ENCODE measurements around the gene FBRSL1. TPM values are rescaled to one million over a fixed set of nuclear protein-coding genes. Genes with fewer than 3 reads are reported as not detected.

FBRSL1 gene
- total and polyA plus RNA-seq, 11 donors: 23.0 to 88.2 (median 40.0) TPM

DNA sequence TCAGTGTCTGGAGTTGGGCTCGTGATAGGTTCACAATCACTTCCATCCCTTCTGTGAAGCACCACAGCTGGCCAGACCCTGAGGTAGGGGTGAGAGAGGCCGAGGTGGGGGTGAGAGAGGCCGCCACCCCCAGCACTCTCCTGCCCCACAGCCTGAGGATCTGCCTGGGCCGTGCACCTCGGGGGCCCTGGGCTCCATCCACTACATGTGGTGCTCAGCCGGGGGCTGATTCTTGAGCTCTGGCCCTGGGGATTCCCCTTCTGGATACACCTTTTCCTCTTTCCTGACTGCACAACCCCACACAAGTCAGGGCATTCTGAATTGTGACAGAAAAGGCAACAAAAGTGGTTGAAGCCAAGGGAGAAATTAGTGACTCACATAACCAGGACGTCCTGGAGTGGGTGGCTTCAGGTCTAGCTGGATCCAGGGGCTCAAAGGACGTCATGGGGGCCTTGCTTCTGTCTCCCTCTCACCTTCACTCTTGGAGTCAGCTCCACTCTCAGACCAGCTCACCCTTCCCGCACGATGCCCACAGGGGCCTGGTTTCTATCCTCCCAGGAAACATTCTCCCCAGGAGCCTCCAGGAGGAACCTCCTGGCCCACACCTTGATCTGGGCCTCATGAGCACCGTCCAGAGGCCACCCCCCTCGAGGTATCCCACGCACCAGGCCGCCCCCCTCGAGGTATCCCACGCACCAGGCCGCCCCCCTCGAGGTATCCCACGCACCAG is 12.1 kb upstream of the FBRSL1 start:
- WGBS, 4 donors: 76 to 83% (median 77%) methylated on average over 15 to 19 of the region's 19 CpGs
- H3K4me1 ChIP-seq: peaks cover 0 to 5% (median 0%) of the 10 kb centered on the region in 12 donors
- ATAC-seq (no peak), DNase-seq (peak in 2 of 5 donors; percentile 3 to 40)
- TF ChIP-seq, protein P1, sequence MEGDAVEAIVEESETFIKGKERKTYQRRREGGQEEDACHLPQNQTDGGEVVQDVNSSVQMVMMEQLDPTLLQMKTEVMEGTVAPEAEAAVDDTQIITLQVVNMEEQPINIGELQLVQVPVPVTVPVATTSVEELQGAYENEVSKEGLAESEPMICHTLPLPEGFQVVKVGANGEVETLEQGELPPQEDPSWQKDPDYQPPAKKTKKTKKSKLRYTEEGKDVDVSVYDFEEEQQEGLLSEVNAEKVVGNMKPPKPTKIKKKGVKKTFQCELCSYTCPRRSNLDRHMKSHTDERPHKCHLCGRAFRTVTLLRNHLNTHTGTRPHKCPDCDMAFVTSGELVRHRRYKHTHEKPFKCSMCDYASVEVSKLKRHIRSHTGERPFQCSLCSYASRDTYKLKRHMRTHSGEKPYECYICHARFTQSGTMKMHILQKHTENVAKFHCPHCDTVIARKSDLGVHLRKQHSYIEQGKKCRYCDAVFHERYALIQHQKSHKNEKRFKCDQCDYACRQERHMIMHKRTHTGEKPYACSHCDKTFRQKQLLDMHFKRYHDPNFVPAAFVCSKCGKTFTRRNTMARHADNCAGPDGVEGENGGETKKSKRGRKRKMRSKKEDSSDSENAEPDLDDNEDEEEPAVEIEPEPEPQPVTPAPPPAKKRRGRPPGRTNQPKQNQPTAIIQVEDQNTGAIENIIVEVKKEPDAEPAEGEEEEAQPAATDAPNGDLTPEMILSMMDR (IDR thresholded peaks at IDR 0.05): no peak
- TF ChIP-seq POLR2A (IDR thresholded peaks at IDR 0.05): no peak
- no peaks in the 10 kb centered on the region for H3K36me3 ChIP-seq
- H3K9me3 ChIP-seq: no peaks in the 10 kb centered on the region
- H3K4me3 ChIP-seq: no peak overlapping the region
- H3K27me3 ChIP-seq: peaks cover 0 to 18% (median 5%) of the 10 kb centered on the region in 9 donors
- intact Hi-C loops (cut with DNase I): no loop called here
- no peak overlapping the region for H3K27ac ChIP-seq

DNA sequence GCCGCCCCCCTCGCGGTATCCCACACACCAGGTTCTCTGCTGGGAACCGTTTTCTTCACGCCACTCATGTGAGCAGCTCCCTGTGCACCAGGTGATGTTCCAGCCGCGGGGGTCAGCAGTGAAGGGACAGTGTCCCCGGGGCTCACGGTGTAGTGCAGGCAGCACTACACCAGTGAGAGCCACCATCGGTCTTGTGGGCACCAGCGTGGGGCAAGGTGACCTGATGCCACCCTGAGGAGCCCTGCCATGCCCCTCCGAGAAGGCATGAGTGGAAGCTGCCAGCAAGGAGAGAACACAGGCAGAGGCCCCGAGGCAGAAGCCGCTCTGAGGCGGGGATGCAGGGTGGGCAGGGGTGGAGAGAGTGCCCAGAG is 11.5 kb upstream of the FBRSL1 start:
- ATAC-seq (no peak), DNase-seq (peak in 2 of 5 donors; percentile 22 to 53)
- Histone ChIP-seq H3K27me3 (peaks cover 0 to 18% (median 5%) of the 10 kb centered on the region in 9 donors), H3K4me1 (peaks cover 0 to 5% (median 0%) of the 10 kb centered on the region in 12 donors), H3K9me3 (no peaks in the 10 kb centered on the region), H3K36me3 (no peaks in the 10 kb centered on the region), H3K4me3 (no peak overlapping the region), H3K27ac (no peak overlapping the region)
- intact Hi-C loops (cut with DNase I): no loop called here
- WGBS, 4 donors: 87 to 94% (median 92%) methylated on average over 14 to 15 of the region's 15 CpGs
- TF ChIP-seq, protein P1 (IDR thresholded peaks at IDR 0.05): no peak

DNA sequence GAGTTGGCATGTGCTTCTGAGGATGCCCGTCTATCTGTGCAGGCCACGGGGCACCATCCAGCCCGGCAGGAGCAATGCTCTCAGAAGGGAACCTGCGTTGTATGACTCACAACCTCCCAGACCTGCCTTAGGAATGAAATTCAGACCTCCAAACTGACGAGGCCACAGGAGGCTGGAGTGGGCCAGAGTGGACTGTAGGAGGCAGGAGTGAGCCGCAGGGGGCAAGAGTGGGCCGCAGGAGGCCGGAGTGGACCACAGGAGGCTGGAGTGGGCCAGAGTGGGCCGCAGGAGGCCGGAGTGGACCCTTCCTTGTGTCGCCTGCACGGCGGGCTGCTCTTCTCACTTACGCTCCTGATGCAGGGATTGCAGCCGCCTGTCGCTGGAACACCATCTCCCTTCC is 11.1 kb upstream of the FBRSL1 start:
- no peaks in the 10 kb centered on the region for H3K9me3 ChIP-seq
- ATAC-seq (no peak), DNase-seq (no peak)
- 87 to 93% (median 91%) methylated on average over 16 of the region's 16 CpGs for WGBS, 4 donors
- intact Hi-C loops (cut with DNase I): no loop called here
- H3K27ac ChIP-seq: no peak overlapping the region
- H3K4me1 ChIP-seq: peaks cover 0 to 5% (median 0%) of the 10 kb centered on the region in 12 donors
- no peaks in the 10 kb centered on the region for H3K36me3 ChIP-seq
- H3K27me3 ChIP-seq: peaks cover 0 to 18% (median 5%) of the 10 kb centered on the region in 9 donors
- no peak overlapping the region for H3K4me3 ChIP-seq
- TF ChIP-seq, protein P1 (IDR thresholded peaks at IDR 0.05): peak in 1 of 12 donors; percentile 7
- TF ChIP-seq POLR2A (IDR thresholded peaks at IDR 0.05): no peak

DNA sequence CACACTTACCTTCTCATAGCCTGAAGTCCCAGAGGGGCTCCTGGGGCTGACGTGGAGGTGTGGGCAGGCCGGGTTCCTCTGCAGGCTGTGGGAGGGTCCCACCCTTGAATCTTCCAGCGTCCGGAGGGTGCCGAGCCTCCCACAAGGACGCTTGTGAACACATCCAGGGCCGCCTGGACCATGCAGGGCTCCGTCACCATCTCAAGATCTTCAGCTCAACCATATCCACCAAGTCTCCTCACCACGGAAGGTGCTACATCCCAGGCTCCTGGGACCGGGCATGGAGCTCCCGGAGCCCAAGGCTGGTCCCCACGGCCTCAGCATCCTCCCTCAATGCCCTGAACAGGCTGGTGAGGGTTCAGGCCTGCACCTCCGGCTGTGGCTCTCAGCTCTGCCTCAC is 10.7 kb upstream of the FBRSL1 start:
- ATAC-seq (no peak), DNase-seq (peak in 2 of 5 donors; percentile 13 to 15)
- TF ChIP-seq POLR2A (IDR thresholded peaks at IDR 0.05): no peak
- TF ChIP-seq, protein P1 (IDR thresholded peaks at IDR 0.05): no peak
- Histone ChIP-seq H3K36me3 (no peaks in the 10 kb centered on the region), H3K27me3 (peaks cover 0 to 18% (median 5%) of the 10 kb centered on the region in 9 donors), H3K4me1 (peaks cover 0 to 5% (median 0%) of the 10 kb centered on the region in 12 donors), H3K27ac (no peak overlapping the region), H3K9me3 (no peaks in the 10 kb centered on the region), H3K4me3 (no peak overlapping the region)
- WGBS, 4 donors: 89 to 96% (median 90%) methylated on average over 13 of the region's 13 CpGs
- intact Hi-C loops (cut with DNase I): no loop called here

Data from heart left ventricle (tissue), 16 donors.